Ishikawa (cell line): Measurements from ENCODE around the gene NTRK3.

ENCODE experiments used
- CEBPB ChIP-seq: IDR thresholded peaks from 2 replicates; pipeline ENCODE4 v1.6.1; 2012
- CREB1 ChIP-seq: IDR thresholded peaks from 2 replicates; pipeline ENCODE4 v1.6.1; 2012; ENCODE audit warnings: low read depth
- EGR1 ChIP-seq: IDR thresholded peaks from 2 replicates; pipeline ENCODE4 v1.6.1; 2012
- EP300 ChIP-seq: IDR thresholded peaks from 2 replicates; pipeline ENCODE4 v1.6.1; 2012; ENCODE audit warnings: borderline replicate concordance
- FOXM1 ChIP-seq: IDR thresholded peaks from 2 replicates; pipeline ENCODE4 v1.6.1; 2012; ENCODE audit warnings: low read depth, borderline replicate concordance
- MAX ChIP-seq: IDR thresholded peaks from 2 replicates; pipeline ENCODE4 v1.6.1; 2012
- NFIC ChIP-seq: IDR thresholded peaks from 2 replicates; pipeline ENCODE4 v1.6.1; 2012
- RAD21 ChIP-seq: IDR thresholded peaks from 2 replicates; pipeline ENCODE4 v1.6.1; 2012; ENCODE audit warnings: low read depth
- REST ChIP-seq: IDR thresholded peaks from 2 replicates; pipeline ENCODE4 v1.6.1; 2012; ENCODE audit warnings: low read depth, mild to moderate bottlenecking
- TAF1 ChIP-seq: IDR thresholded peaks from 2 replicates; pipeline ENCODE4 v1.6.1; 2012; ENCODE audit warnings: low read depth, mild to moderate bottlenecking
- TCF12 ChIP-seq: IDR thresholded peaks from 2 replicates; pipeline ENCODE4 v1.6.1; 2012; ENCODE audit warnings: low read depth
- TEAD4 ChIP-seq: IDR thresholded peaks from 2 replicates; pipeline ENCODE4 v1.6.1; 2012
- USF1 ChIP-seq: IDR thresholded peaks from 2 replicates; pipeline ENCODE4 v1.6.1; 2012
- YY1 ChIP-seq: IDR thresholded peaks from 2 replicates; pipeline ENCODE4 v1.6.1; 2012; ENCODE audit warnings: low read depth
- ZBTB7A ChIP-seq: IDR thresholded peaks from 2 replicates; pipeline ENCODE4 v1.6.1; 2012; ENCODE audit warnings: low read depth

The NTRK3 gene

GRCh38 chr15:88243895-88244787, 12.4 kb downstream of the NTRK3 start:
- no peak for TF ChIP-seq FOXM1
- TF ChIP-seq YY1 = no peak
- TF ChIP-seq CEBPB = no peak
- TF ChIP-seq EP300 = no peak
- no peak for TF ChIP-seq CREB1
- no peak for TF ChIP-seq NFIC
- TF ChIP-seq TCF12 = no peak
- no peak for TF ChIP-seq REST
- TF ChIP-seq TEAD4 = peak; percentile 48; the same call in 1 of the 2 replicates
- TF ChIP-seq RAD21 = peak; percentile 29
- no peak for TF ChIP-seq USF1
- no peak for TF ChIP-seq MAX
- no peak for TF ChIP-seq EGR1
- TF ChIP-seq ZBTB7A = no peak

GRCh38 chr15:88242586-88243555, 13.7 kb downstream of the NTRK3 start:
- TF ChIP-seq USF1 = no peak
- no peak for TF ChIP-seq TCF12
- no peak for TF ChIP-seq CREB1
- TF ChIP-seq TAF1 = no peak
- no peak for TF ChIP-seq RAD21
- TF ChIP-seq EGR1 = no peak
- TF ChIP-seq ZBTB7A = no peak

- TF ChIP-seq EP300 = no peak
- TF ChIP-seq CEBPB = no peak
- no peak for TF ChIP-seq ZBTB7A
- TF ChIP-seq TAF1 = no peak
- TF ChIP-seq FOXM1 = no peak
- TF ChIP-seq MAX = no peak
- no peak for TF ChIP-seq CREB1
- no peak for TF ChIP-seq USF1
- TF ChIP-seq RAD21 = no peak
- no peak for TF ChIP-seq NFIC
- no peak for TF ChIP-seq EGR1
- no peak for TF ChIP-seq TCF12
- no peak for TF ChIP-seq TEAD4
- no peak for TF ChIP-seq YY1
- TF ChIP-seq REST = no peak
Observed at GRCh38 chr15:88241461-88241860, 15.1 kb downstream of the NTRK3 start.

- no peak for TF ChIP-seq USF1
- TF ChIP-seq CREB1 = no peak
- no peak for TF ChIP-seq FOXM1
- TF ChIP-seq YY1 = no peak
- no peak for TF ChIP-seq REST
- TF ChIP-seq CEBPB = no peak
- no peak for TF ChIP-seq NFIC
- no peak for TF ChIP-seq ZBTB7A
- no peak for TF ChIP-seq MAX
- no peak for TF ChIP-seq TCF12
Observed at GRCh38 chr15:88241060-88241459, 15.5 kb downstream of the NTRK3 start.
